ENCODE data around the gene CLN3. TPM values are rescaled to one million over a fixed set of nuclear protein-coding genes. Genes with fewer than 3 reads are reported as not detected.
"Not testable (repeated sequence)": the region's sequence is repeated elsewhere in the genome, so short reads cannot be mapped to it uniquely, and the experiment has no call there.

Gene CLN3
- total RNA-seq, 1 donor from 2014 or later, result 36.0 TPM

- TF ChIP-seq CTCF (conservative IDR thresholded peaks at IDR 0.05), result no peak
- Mint-ChIP-seq H3K4me3 (no peak overlapping the region), H3K4me1 (ENCODE audit: unreplicated experiment) (no peaks in the 10 kb centered on the region), H3K9me3 (no peaks in the 10 kb centered on the region), H3K27me3 (no peaks in the 10 kb centered on the region), H3K27ac (no peak overlapping the region), H3K36me3 (no peaks in the 10 kb centered on the region)
- DNase-seq (ENCODE audit: extremely low spot score, unreplicated experiment), result no peak
Observed at GRCh38 chr16:28486266-28486665, 5.6 kb downstream of the CLN3 start.

- H3K4me1 Mint-ChIP-seq (ENCODE audit: unreplicated experiment); H3K4me3 Mint-ChIP-seq; H3K27me3 Mint-ChIP-seq; H3K9me3 Mint-ChIP-seq; H3K36me3 Mint-ChIP-seq; DNase-seq (ENCODE audit: extremely low spot score, unreplicated experiment); H3K27ac Mint-ChIP-seq: not testable (repeated sequence)
Observed at GRCh38 chr16:28483361-28483760, 8.5 kb downstream of the CLN3 start.

GRCh38 chr16:28482026-28482425 lies 9.8 kb downstream of the CLN3 start:
- Mint-ChIP-seq H3K4me1 (ENCODE audit: unreplicated experiment) (no peaks in the 10 kb centered on the region), H3K27ac (no peak overlapping the region), H3K4me3 (no peak overlapping the region), H3K9me3 (no peaks in the 10 kb centered on the region), H3K27me3 (no peaks in the 10 kb centered on the region), H3K36me3 (no peaks in the 10 kb centered on the region)
- no peak for TF ChIP-seq CTCF (conservative IDR thresholded peaks at IDR 0.05)
- no peak for DNase-seq (ENCODE audit: extremely low spot score, unreplicated experiment)

GRCh38 chr16:28478506-28479180 lies 13.2 kb downstream of the CLN3 start:
- no peak for TF ChIP-seq CTCF (conservative IDR thresholded peaks at IDR 0.05)
- Mint-ChIP-seq H3K4me3 (no peak overlapping the region), H3K27ac (no peak overlapping the region), H3K36me3 (peaks cover 2% of the 10 kb centered on the region), H3K9me3 (no peaks in the 10 kb centered on the region), H3K4me1 (ENCODE audit: unreplicated experiment) (no peaks in the 10 kb centered on the region), H3K27me3 (no peaks in the 10 kb centered on the region)
- no peak for DNase-seq (ENCODE audit: extremely low spot score, unreplicated experiment)

GRCh38 chr16:28477311-28477920 lies 14.5 kb downstream of the CLN3 start:
- H3K27ac Mint-ChIP-seq, result no peak overlapping the region
- no peak overlapping the region for H3K4me3 Mint-ChIP-seq
- DNase-seq (ENCODE audit: extremely low spot score, unreplicated experiment), result no peak

More at GRCh38 chr16:28477311-28477920, 14.5 kb downstream of the CLN3 start:
- peaks cover 5% of the 10 kb centered on the region for H3K36me3 Mint-ChIP-seq
- no peaks in the 10 kb centered on the region for H3K27me3 Mint-ChIP-seq
- no peaks in the 10 kb centered on the region for H3K4me1 Mint-ChIP-seq (ENCODE audit: unreplicated experiment)
- TF ChIP-seq CTCF (conservative IDR thresholded peaks at IDR 0.05), result no peak
- no peaks in the 10 kb centered on the region for H3K9me3 Mint-ChIP-seq
